ENCODE measurements around the gene CLCA2.

DNA sequence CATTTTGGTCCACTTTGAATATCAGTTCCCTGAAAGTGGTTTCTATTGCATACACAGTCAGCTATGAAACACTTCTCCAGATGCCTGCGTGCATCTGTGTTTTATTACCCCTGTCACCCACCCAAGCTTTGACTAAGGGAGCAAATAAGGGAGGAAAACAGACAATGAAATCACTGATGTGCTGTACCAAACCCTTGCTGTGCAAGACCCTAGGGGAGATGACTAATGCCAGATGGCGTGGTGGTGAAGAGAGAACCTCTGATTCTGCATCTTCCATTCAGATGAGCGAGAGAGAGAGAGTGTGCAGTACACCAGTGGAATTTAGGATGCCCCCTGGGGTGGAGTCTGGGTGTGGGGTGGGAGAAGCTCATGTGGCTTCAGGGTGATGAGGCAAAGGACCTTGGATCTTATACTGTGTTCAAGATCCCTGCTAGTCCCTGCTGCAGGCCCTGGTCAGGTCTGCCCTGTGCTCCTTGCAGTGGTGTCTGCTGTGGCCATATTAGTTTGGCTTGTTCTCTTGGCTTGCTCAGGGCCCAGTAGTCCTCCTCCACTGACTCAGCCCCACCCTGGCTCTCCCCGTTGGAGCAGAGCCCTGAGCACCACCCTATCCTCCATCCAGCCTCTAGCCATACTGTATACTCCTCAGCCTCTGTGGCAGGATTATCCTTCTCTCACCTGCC, 63.3 kb downstream of the CLCA2 start:
- TF ChIP-seq, protein P1, sequence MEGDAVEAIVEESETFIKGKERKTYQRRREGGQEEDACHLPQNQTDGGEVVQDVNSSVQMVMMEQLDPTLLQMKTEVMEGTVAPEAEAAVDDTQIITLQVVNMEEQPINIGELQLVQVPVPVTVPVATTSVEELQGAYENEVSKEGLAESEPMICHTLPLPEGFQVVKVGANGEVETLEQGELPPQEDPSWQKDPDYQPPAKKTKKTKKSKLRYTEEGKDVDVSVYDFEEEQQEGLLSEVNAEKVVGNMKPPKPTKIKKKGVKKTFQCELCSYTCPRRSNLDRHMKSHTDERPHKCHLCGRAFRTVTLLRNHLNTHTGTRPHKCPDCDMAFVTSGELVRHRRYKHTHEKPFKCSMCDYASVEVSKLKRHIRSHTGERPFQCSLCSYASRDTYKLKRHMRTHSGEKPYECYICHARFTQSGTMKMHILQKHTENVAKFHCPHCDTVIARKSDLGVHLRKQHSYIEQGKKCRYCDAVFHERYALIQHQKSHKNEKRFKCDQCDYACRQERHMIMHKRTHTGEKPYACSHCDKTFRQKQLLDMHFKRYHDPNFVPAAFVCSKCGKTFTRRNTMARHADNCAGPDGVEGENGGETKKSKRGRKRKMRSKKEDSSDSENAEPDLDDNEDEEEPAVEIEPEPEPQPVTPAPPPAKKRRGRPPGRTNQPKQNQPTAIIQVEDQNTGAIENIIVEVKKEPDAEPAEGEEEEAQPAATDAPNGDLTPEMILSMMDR (IDR thresholded peaks at IDR 0.05) = no peak
- TF ChIP-seq POLR2A (IDR thresholded peaks at IDR 0.05) = no peak
